Stimulated activated CD8-positive, alpha-beta memory T cell treated with anti-CD3 and anti-CD28 coated beads, Interleukin-15, amount 100 ng/mL, for 1 hour (primary cell): ENCODE measurements around the gene SERPINE1.
"Not testable (repeated sequence)": the region's sequence is repeated elsewhere in the genome, so short reads cannot be mapped to it uniquely, and the experiment has no call there.

Source experiments
- DNase-seq: peaks from one replicate; pipeline ENCODE4 v3.0.0-alpha.2; 2020; ENCODE audit warnings: low read depth

SERPINE1 gene

GRCh38 chr7:101124376-101125056 lies 2.4 kb upstream of the SERPINE1 start:
- DNase-seq: no peak

- DNase-seq: no peak
Measured at GRCh38 chr7:101125989-101126650, 784 bp upstream of the SERPINE1 start.

GRCh38 chr7:101127460-101128039 lies 646 bp downstream of the SERPINE1 start:
- DNase-seq: no peak

- DNase-seq: no peak
Measured at GRCh38 chr7:101128040-101128834, 1.3 kb downstream of the SERPINE1 start.

GRCh38 chr7:101129603-101130117 lies 2.8 kb downstream of the SERPINE1 start:
- DNase-seq: no peak

GRCh38 chr7:101132626-101133600 lies 6.0 kb downstream of the SERPINE1 start:
- not testable (repeated sequence) for DNase-seq

GRCh38 chr7:101133621-101134398 lies 6.9 kb downstream of the SERPINE1 start:
- DNase-seq: no peak

GRCh38 chr7:101134399-101134980 lies 7.6 kb downstream of the SERPINE1 start:
- DNase-seq: no peak

GRCh38 chr7:101137651-101138212 lies 10.8 kb downstream of the SERPINE1 start:
- no peak for DNase-seq

GRCh38 chr7:101138213-101138870 lies 11.4 kb downstream of the SERPINE1 start:
- peak; percentile 77 for DNase-seq

GRCh38 chr7:101140339-101140699 lies 13.4 kb downstream of the SERPINE1 start:
- DNase-seq: no peak

GRCh38 chr7:101140746-101141382 lies 14.0 kb downstream of the SERPINE1 start:
- no peak for DNase-seq

- DNase-seq: no peak
Measured at GRCh38 chr7:101151908-101152651, 25.2 kb downstream of the SERPINE1 start.

GRCh38 chr7:101153969-101154692 lies 27.2 kb downstream of the SERPINE1 start, which contains the start of gene AP1S1:
Gene AP1S1, plus strand, starts transcription at chr7:101154476. Its CDS starts 39 bp downstream, at chr7:101154515.
- DNase-seq: peak; percentile 73

GRCh38 chr7:101154693-101155102 lies 27.8 kb downstream of the SERPINE1 start:
- DNase-seq: no peak

GRCh38 chr7:101155303-101155702 lies 28.4 kb downstream of the SERPINE1 start:
- DNase-seq: no peak

- DNase-seq: no peak
Measured at GRCh38 chr7:101156277-101156676, 29.4 kb downstream of the SERPINE1 start.
